Activated CD4-positive, alpha-beta memory T cell treated with anti-CD3 and anti-CD28 coated beads, Interleukin-2, amount 10 ng/mL, durations not matched to agents 7 days and 5 days (primary cell): ENCODE data around the gene UNC5C. TPM values are rescaled to one million over a fixed set of nuclear protein-coding genes. Genes with fewer than 3 reads are reported as not detected.

Experiments
- CTCF ChIA-PET: fragments of 350-600 bp; sonication (Branson Sonifier 250); formaldehyde crosslinking; loops from one replicate; lab custom pipeline; 2021; ENCODE audit warnings: antibody characterized with exemption, inconsistent platforms; lab: Charles Lee
- POLR2A ChIA-PET: fragments of 350-600 bp; sonication (Branson Sonifier 250); formaldehyde crosslinking; loops from one replicate; lab custom pipeline; 2021; ENCODE audit warnings: antibody characterized with exemption; lab: Charles Lee
- DNase-seq: peaks from one replicate; pipeline ENCODE4 v3.0.0-alpha.2; 2020
- H3K27ac Mint-ChIP-seq: one replicate; pipeline ENCODE4 v1.8.0; 2021; ENCODE audit warnings: mild to moderate bottlenecking, mixed read lengths
- H3K27me3 Mint-ChIP-seq: one replicate; pipeline ENCODE4 v1.8.0; 2021; ENCODE audit warnings: mixed read lengths
- H3K36me3 Mint-ChIP-seq: one replicate; pipeline ENCODE4 v1.8.0; 2021; ENCODE audit warnings: low read depth, mixed read lengths
- H3K4me1 Mint-ChIP-seq: one replicate; pipeline ENCODE4 v1.8.0; 2021; ENCODE audit warnings: mixed read lengths
- H3K4me3 Mint-ChIP-seq: one replicate; pipeline ENCODE4 v1.8.0; 2021; ENCODE audit warnings: mild to moderate bottlenecking, mixed read lengths
- H3K9me3 Mint-ChIP-seq: one replicate; pipeline ENCODE4 v1.8.0; 2021; ENCODE audit warnings: mixed read lengths
- total RNA-seq, 2 experiments: library from RNA; stranded (reverse); gene quantifications; one replicate each; pipeline ENCODE4 v1.2.3, GENCODE V29; 2021

The UNC5C gene
- total RNA-seq, 2 experiments from 2014 or later, result not detected

DNA sequence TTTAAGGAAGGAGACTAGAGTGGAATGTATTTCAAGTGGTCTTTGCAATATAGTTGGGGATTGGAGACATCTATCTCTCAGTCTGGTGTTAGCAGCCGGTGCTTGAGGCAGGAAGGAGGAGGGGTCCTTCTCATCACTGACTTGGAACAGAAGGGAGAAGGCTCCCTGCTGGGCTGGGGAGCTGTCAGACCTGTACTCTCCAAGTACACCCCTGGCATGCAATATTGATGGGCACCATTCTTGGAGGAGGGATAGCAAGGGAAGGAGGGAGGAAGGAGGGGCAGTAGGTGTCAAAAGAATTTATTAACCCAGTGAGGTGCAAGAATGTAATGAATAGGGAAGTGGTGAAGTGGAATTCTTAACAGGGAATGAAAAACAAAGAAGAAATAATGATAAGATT is 338.8 kb downstream of the UNC5C start:
- H3K36me3 Mint-ChIP-seq, result no peaks in the 10 kb centered on the region
- POLR2A ChIA-PET, result no interaction called here
- no peak overlapping the region for H3K4me3 Mint-ChIP-seq

DNA sequence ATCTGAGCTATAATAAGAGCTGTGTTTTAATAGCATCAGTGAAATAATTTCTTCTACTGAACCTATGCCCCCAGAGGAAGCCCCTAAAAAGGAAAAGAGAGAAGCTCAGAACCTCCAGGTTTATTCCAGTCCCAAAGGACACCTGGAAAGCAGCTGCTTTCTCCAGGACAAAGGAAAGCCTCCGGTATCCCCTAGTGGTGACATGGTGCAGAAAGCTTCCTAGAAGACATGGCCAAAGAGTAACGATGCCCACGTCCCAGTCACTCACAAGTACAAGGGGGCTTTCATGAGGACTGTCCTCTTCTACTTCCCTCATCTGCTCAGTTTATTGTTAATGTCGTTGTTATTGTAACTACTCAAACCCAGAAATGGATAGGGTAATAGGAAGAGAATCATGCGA is 343.9 kb downstream of the UNC5C start:
- POLR2A ChIA-PET, result no interaction called here
- no peak overlapping the region for H3K27ac Mint-ChIP-seq
- no peaks in the 10 kb centered on the region for H3K36me3 Mint-ChIP-seq
- no peak overlapping the region for H3K4me3 Mint-ChIP-seq
- DNase-seq, result no peak
- CTCF ChIA-PET, result no interaction called here
- H3K9me3 Mint-ChIP-seq, result no peaks in the 10 kb centered on the region
- no peaks in the 10 kb centered on the region for H3K4me1 Mint-ChIP-seq
- H3K27me3 Mint-ChIP-seq, result peaks cover 2% of the 10 kb centered on the region

More for the DNA sequence above, 338.8 kb downstream of the UNC5C start:
- no peaks in the 10 kb centered on the region for H3K9me3 Mint-ChIP-seq
- DNase-seq, result no peak
- H3K4me1 Mint-ChIP-seq, result no peaks in the 10 kb centered on the region
- no peak overlapping the region for H3K27ac Mint-ChIP-seq
- CTCF ChIA-PET, result no interaction called here
- H3K27me3 Mint-ChIP-seq, result peaks cover 2% of the 10 kb centered on the region

DNA sequence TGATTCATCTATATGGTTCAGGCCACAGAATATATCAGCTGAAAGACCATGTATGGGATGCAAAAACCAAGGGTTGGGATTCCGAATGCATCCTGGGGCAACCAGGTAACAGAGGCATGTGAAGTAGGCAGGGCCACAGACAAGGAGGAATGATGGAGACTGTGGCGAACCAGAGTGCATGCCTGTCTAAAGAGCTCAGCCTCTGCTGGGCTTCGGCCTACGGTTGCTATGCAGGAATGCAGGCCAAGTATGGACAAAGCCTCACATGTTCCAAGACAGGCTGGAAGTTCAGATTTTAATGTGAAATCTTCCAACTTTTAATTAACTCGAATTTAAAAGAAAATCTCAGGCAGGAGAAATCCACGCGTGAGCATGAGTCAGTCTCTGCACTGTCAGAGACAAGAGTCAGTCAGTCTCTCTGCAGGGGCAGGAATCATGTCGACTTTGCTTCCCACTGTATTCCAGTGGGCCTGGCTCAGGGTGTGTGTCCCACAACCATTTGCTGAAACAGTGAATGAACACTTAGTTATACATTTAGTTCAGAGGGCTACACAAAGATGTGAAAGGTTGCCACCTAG is 344.4 kb downstream of the UNC5C start:
- H3K27ac Mint-ChIP-seq, result no peak overlapping the region
- CTCF ChIA-PET, result no interaction called here
- H3K4me1 Mint-ChIP-seq, result no peaks in the 10 kb centered on the region
- no peaks in the 10 kb centered on the region for H3K36me3 Mint-ChIP-seq
- POLR2A ChIA-PET, result no interaction called here
- H3K4me3 Mint-ChIP-seq, result no peak overlapping the region
- H3K27me3 Mint-ChIP-seq, result peaks cover 2% of the 10 kb centered on the region
- no peak for DNase-seq
- H3K9me3 Mint-ChIP-seq, result no peaks in the 10 kb centered on the region

GRCh38 chr4:95198961-95199360 is 349.8 kb downstream of the UNC5C start:
- no peaks in the 10 kb centered on the region for H3K27me3 Mint-ChIP-seq
- no peaks in the 10 kb centered on the region for H3K4me1 Mint-ChIP-seq
- no peak overlapping the region for H3K27ac Mint-ChIP-seq
- H3K36me3 Mint-ChIP-seq, result no peaks in the 10 kb centered on the region
- no peak for DNase-seq
- POLR2A ChIA-PET, result no interaction called here
- no peak overlapping the region for H3K4me3 Mint-ChIP-seq
- CTCF ChIA-PET, result no interaction called here
- no peaks in the 10 kb centered on the region for H3K9me3 Mint-ChIP-seq

- CTCF ChIA-PET, result no interaction called here
- no peak overlapping the region for H3K4me3 Mint-ChIP-seq
- no peak for DNase-seq
- H3K27me3 Mint-ChIP-seq, result no peaks in the 10 kb centered on the region
- POLR2A ChIA-PET, result no interaction called here
- no peaks in the 10 kb centered on the region for H3K9me3 Mint-ChIP-seq
- H3K27ac Mint-ChIP-seq, result no peak overlapping the region
- no peaks in the 10 kb centered on the region for H3K36me3 Mint-ChIP-seq
- no peaks in the 10 kb centered on the region for H3K4me1 Mint-ChIP-seq
These were observed 351.4 kb downstream of the UNC5C start for GRCh38 chr4:95197353-95197752.

DNA sequence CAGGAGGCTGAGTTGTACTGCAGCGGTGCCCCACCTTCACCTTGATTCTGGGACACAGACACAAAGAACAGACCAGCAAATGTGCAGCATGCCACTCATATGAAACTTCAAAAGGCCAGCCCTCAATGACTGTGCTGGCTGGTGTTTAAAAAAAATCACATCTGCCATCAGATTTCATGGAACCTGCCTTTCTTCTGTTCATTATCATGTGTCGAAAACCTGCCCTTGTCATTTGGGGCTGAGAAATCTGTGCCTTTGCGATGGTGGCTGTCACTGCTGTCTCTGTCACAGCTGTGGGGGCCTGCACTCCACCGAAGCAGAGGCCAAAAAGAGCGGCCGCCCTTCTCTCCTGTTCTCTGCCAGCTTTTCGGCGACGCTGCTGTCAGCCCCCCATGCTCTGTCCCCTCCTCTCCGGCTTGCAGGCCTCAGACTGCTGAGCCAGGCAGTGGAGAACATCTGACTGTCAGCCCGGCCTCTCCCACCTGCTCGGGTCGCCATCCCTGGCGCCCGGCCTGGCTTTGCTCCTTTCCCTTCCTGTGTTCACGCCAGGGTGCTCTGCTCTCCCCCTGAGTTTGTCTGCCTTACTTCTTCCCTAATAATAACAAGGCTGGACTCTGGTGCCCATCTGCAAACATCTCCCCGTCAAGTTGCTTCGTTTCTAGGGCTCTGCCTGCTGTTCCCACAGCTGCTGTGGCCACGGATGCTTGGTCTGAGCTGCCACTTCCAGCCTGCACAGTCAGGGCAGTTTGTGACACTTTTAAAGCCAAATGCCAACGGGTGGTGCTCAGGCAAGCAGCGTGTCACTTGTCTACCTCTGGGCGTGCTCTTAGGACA is 355.2 kb downstream of the UNC5C start:
- H3K27ac Mint-ChIP-seq, result no peak overlapping the region
- H3K4me1 Mint-ChIP-seq, result no peaks in the 10 kb centered on the region
- POLR2A ChIA-PET, result no interaction called here
- H3K4me3 Mint-ChIP-seq, result no peak overlapping the region
- no peaks in the 10 kb centered on the region for H3K9me3 Mint-ChIP-seq
- H3K36me3 Mint-ChIP-seq, result no peaks in the 10 kb centered on the region
- CTCF ChIA-PET, result no interaction called here
- H3K27me3 Mint-ChIP-seq, result no peaks in the 10 kb centered on the region
- DNase-seq, result no peak

DNA sequence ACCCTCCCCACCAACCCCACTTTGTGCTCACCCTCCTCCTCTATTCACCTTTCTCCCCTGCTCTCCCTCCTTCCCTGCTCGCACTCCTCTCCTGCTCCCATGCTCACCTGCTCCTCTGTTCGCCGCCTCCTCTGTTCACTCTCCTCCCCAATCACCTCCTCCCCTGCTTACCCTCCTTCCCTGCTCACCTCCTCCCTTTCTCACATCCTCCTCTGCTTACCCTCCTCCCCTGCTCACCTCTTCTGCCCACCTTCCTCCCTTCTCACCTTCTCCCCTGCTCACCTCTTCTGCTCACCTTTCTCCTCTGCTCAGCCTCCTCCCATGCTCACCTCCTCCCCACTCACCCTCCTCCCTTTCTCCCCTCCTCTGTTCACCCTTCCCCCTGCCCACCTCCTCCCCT is 357.2 kb downstream of the UNC5C start:
- ChIA-PET POLR2A (no interaction called here), CTCF (no interaction called here)
- H3K27ac Mint-ChIP-seq, result no peak overlapping the region
- H3K4me3 Mint-ChIP-seq, result no peak overlapping the region
- no peaks in the 10 kb centered on the region for H3K4me1 Mint-ChIP-seq
- no peaks in the 10 kb centered on the region for H3K9me3 Mint-ChIP-seq
- H3K27me3 Mint-ChIP-seq, result no peaks in the 10 kb centered on the region
- DNase-seq, result no peak
- no peaks in the 10 kb centered on the region for H3K36me3 Mint-ChIP-seq

GRCh38 chr4:95190751-95191436 is 357.9 kb downstream of the UNC5C start:
- ChIA-PET CTCF (no interaction called here), POLR2A (no interaction called here)
- Mint-ChIP-seq H3K27ac (no peak overlapping the region), H3K9me3 (no peaks in the 10 kb centered on the region), H3K4me3 (no peak overlapping the region), H3K27me3 (no peaks in the 10 kb centered on the region), H3K4me1 (no peaks in the 10 kb centered on the region), H3K36me3 (no peaks in the 10 kb centered on the region)
- no peak for DNase-seq

GRCh38 chr4:95188701-95189370 is 359.9 kb downstream of the UNC5C start:
- H3K9me3 Mint-ChIP-seq, result no peaks in the 10 kb centered on the region
- no peak for DNase-seq
- H3K4me1 Mint-ChIP-seq, result no peaks in the 10 kb centered on the region
- ChIA-PET POLR2A (no interaction called here), CTCF (no interaction called here)
- H3K4me3 Mint-ChIP-seq, result no peak overlapping the region
- H3K36me3 Mint-ChIP-seq, result no peaks in the 10 kb centered on the region
- H3K27ac Mint-ChIP-seq, result no peak overlapping the region
- H3K27me3 Mint-ChIP-seq, result no peaks in the 10 kb centered on the region

GRCh38 chr4:95186666-95187065 is 362.1 kb downstream of the UNC5C start:
- ChIA-PET CTCF (no interaction called here), POLR2A (no interaction called here)
- Mint-ChIP-seq H3K9me3 (no peaks in the 10 kb centered on the region), H3K27me3 (no peaks in the 10 kb centered on the region), H3K4me3 (no peak overlapping the region), H3K4me1 (no peaks in the 10 kb centered on the region), H3K27ac (no peak overlapping the region), H3K36me3 (no peaks in the 10 kb centered on the region)
- DNase-seq, result no peak

DNA sequence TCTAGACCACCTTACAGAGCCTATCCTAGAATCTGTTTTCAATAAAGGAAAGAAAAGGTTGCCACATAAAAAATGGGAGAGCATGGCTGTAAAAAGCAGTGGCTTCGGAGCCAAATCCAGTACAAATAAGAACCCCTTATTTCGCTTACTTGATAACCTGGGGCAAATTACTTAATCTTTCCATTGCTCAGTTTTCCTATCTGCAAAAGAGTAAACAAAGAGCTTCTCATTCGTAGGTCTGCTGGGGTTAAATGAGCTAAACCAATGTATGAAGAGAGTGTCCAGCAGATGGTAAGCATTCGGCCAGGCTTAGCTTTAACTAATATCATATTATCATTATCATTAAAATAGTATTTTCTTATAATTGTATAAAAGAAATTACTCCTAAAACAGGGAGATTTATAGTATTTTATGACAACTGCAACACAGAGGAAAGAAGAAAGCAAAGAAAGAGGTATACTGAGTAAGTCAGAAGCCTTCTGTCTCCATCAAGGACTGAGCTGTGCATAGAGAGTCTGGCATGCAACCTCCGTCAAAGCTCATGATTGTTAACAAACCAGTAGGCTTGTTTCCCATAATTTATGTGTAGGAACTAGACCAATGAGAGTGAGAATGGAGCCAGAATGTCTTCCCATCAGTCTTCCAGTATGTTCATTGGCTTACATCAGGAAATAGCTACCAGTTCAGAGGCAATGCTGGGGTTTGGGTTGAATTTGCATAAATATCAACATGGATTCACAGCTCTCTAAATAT is 364.9 kb downstream of the UNC5C start:
- ChIA-PET CTCF (no interaction called here), POLR2A (no interaction called here)
- Mint-ChIP-seq H3K4me1 (no peaks in the 10 kb centered on the region), H3K4me3 (no peak overlapping the region), H3K27me3 (no peaks in the 10 kb centered on the region), H3K9me3 (no peaks in the 10 kb centered on the region), H3K36me3 (no peaks in the 10 kb centered on the region), H3K27ac (no peak overlapping the region)
- DNase-seq, result no peak

DNA sequence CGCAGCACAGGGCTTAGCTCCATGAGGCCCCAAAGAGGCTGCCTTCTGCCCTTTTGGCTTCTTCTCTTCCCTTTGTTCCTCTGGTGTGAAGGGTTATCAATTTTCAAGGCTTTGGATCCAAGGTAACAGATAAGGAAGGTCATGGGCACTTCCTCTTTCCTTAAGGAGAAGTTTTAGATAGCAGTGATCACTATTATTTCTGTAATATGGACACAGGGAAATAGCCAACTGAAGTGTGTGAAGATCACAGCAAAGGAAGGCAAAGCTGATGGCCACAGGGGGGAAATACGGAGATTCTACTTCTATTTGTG is 366.8 kb downstream of the UNC5C start:
- DNase-seq, result no peak
- no peaks in the 10 kb centered on the region for H3K27me3 Mint-ChIP-seq
- ChIA-PET CTCF (no interaction called here), POLR2A (no interaction called here)
- H3K4me3 Mint-ChIP-seq, result no peak overlapping the region
- no peaks in the 10 kb centered on the region for H3K36me3 Mint-ChIP-seq
- no peak overlapping the region for H3K27ac Mint-ChIP-seq
- peaks cover 4% of the 10 kb centered on the region for H3K9me3 Mint-ChIP-seq
- H3K4me1 Mint-ChIP-seq, result no peaks in the 10 kb centered on the region
